Activated T-helper 9 cell treated with anti-CD3 and anti-CD28 coated beads, Interleukin-2, amount 50 U/mL, for 16 hours (primary cell): Measurements from ENCODE around the gene NTNG2.

Experiments used
- DNase-seq: peaks from one replicate; pipeline ENCODE4 v3.0.0-alpha.2; 2020; ENCODE audit warnings: low read depth

NTNG2 gene

DNA sequence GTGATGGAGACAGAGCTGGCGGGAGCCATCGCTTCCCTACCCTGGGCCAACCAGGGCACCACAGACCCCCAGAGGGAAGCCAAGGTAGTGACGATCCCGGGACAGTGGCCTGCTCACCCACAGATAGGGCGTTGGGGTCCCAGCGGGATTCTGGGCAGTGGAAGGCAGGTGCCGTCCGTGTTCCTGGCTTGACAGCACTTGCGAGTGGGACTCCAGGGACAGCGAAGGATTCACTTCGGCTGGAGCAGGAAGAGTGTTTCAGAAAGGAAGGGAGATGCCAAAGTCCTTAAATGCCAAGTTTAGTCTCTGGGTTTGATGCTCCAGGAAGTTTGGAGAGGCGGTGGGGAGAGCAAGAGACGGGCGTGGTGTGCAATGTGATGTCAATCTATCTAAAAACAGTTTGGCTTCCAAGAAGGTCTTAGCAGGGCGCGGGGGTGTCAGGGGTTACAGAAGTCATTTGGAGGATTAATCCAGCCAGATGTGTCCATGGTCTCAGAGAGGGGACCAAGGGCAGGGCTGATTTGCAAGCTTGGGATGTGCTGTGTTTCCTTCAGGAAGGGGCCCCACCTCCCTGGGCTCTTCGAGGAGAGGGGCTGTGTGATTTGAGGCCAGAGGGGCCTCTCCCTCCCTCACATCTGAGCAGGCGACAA lies 74.9 kb downstream of the NTNG2 start:
- no peak for DNase-seq

DNA sequence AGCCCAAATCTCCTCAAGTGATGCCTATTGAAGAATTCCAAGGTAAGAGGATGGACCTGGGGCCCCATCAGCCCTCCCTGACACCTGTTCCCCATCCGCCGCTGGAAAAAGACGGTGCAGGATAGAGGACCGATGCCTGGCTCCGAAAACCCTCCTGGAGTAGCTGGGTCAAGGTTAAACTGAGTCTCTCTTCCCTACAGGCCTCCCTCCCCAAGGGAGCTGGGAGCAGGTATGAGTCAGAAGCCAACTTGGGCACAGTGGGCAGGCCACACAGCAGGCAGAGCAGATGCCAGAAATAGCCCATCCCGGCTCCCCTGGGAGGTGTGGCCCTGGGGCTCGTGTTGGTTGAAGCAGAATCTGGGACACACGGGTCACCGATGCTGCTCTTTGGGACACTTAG lies 75.6 kb downstream of the NTNG2 start:
- no peak for DNase-seq

DNA sequence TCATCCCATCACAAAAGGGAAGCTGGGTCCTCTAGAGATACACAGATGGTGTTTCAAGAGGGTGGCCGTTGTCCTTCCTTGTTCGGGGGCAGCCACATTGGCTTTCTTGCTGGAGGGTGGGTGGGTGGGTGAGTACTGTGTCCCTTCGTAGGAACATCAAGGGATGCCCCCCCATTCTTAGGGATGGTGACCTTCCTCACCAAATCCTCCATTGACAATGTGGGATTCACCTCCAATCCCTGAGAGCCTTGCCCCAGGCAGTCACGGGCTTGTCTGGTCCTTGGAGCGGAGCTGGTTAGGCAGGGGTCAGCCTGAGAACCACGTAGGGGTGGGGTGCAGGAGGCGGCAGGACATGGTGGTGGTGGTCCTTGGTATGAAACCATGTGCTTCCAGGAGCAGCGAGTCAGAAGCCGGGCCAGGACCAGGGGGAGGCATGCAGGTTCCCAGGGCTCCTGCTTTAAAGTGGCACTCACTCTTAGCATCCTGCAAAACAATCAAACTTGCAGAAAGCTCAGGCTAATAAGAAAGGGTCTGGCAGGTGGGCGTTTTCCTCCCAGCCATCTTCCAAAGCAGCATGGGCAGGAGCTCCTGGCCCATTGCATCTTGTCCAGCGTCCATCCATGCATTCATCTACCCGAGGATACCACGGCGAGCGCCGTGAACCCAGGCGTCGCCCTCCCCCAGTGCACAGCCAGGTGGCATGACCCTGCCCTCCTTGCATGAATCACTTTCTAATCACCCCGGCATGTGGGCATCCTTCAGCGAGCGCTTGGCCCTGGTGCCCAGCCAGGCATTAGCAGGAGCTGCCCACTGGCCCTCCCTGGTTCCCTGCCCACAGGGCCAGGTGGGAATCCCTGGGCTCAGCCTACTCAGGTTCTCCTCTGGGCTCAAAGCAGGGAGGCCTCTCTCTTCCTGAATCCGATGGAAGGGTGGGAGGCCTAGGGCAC lies 76.4 kb downstream of the NTNG2 start:
- DNase-seq = no peak

DNA sequence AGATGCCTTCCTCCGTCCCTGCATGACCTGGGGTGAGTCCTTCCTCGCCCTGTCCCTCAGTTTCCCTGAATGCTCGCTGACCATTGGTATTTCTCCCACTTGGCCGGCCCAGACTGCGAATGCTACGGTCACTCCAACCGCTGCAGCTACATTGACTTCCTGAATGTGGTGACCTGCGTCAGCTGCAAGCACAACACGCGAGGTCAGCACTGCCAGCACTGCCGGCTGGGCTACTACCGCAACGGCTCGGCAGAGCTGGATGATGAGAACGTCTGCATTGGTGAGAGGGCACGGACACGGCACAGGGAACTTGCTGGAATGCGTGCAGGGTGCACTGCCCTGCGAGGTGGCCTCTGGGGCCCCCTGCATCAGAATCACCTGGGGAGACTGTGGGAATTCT lies 77.1 kb downstream of the NTNG2 start:
- DNase-seq = no peak

DNA sequence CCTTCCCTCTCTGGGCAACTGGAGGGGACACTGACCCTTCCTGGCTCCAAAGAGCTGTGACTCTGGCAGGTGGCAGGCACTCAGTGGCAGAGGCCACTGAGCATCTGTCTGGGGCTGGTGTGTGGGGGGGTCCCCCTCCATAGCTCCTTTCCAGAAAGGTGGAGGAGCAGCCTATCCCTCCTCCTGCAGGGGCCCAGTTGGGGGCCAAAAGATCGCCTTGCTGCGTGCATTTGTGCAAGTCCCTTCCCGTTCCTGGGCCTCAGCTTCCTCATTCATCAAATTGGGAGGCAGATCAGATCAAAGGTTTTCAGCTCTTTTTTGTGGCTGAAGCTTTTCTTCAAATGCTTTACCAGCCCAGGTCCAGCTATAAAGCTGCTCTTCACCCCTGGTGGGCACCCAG lies 77.7 kb downstream of the NTNG2 start:
- DNase-seq = no peak

DNA sequence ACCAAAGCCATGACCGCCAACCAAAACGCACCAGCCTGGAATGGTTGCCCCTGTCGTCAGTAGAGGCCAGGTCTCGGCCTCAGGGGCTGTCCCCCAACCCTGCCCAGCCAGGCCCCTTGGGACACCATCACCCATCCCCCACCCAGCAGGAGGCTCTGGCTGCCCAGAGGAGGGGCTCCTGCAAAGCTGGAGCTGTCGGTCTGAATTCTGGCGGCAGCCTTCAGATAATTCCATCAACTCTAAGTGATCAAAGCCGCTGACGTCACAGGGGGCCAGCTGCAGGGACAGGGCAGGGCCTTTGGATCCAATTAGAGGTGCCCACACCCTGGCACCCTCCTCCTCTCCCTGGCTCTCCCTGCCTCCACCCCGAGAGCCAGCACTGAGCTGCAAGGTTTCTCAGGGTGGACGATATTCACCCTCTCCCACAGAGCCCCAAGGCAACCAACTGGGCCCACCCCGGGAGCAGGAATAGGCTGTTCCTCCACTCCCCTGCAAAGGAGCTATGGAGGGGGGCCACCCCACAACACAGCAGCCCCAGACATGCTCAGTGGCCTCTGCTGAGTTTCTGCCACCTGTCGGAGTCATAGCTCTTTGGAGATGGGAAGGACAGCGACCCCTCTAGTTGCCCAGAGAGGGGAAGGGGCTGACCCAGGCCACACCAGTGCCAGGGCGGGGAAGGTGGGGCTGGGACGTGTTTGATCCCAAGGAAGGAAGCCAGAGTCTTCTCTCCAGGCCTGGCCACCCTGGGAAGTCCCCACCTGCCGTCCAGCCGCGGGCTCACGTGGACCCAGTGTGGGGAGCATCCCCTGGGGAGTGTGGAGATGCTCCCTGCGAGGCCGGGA lies 78.4 kb downstream of the NTNG2 start:
- no peak for DNase-seq

DNA sequence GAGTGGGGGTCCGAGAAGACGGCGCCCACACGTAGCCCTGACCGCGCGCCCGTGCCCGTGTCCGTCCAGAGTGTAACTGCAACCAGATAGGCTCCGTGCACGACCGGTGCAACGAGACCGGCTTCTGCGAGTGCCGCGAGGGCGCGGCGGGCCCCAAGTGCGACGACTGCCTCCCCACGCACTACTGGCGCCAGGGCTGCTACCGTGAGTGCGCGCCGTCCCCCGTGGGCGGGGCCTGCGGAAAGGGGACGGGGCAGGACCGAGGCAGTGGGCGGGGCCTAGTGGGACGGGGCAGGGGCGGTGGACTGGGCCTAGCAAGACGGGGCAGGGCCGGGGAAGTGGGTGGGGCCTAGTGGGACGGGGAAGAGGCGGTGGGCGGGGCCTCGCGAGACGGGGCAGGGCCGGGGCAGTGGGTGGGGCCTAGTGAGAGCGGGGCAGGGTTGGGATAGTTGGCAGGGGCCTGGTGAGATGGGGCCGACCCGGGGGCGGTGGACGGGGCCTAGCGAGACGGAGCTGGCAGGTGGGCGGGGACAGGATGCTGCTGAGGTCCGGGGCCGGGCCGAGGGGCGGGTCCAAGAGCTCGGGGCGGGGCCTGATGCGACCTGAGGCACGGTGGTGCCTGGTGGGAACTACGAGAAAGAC lies 79.1 kb downstream of the NTNG2 start:
- peak; percentile 99 for DNase-seq

DNA sequence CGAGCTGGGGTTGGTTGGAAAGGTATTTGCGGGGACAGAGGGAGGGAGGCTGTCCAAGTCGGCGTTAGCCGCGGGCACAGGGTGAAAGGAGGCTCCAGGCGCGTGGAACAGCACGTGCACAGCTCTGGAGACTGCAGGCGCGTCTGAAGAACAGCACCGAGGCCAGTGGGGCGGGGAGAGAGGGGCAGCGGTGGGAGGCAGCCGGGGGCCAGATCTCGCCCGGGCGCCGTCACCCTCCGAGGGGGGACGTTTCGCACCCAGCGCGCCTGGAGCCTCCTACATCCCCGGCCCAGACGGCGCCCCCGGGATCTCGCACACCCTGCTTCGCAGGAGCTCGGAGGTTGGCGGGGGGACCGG lies 79.6 kb downstream of the NTNG2 start:
- no peak for DNase-seq

DNA sequence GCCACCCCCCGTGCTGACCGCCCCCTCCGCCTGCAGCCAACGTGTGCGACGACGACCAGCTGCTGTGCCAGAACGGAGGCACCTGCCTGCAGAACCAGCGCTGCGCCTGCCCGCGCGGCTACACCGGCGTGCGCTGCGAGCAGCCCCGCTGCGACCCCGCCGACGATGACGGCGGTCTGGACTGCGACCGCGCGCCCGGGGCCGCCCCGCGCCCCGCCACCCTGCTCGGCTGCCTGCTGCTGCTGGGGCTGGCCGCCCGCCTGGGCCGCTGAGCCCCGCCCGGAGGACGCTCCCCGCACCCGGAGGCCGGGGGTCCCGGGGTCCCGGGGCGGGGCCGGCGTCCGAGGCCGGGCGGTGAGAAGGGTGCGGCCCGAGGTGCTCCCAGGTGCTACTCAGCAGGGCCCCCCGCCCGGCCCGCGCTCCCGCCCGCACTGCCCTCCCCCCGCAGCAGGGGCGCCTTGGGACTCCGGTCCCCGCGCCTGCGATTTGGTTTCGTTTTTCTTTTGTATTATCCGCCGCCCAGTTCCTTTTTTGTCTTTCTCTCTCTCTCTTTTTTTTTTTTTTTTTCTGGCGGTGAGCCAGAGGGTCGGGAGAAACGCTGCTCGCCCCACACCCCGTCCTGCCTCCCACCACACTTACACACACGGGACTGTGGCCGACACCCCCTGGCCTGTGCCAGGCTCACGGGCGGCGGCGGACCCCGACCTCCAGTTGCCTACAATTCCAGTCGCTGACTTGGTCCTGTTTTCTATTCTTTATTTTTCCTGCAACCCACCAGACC lies 80.2 kb downstream of the NTNG2 start:
- peak; percentile 45 for DNase-seq

DNA sequence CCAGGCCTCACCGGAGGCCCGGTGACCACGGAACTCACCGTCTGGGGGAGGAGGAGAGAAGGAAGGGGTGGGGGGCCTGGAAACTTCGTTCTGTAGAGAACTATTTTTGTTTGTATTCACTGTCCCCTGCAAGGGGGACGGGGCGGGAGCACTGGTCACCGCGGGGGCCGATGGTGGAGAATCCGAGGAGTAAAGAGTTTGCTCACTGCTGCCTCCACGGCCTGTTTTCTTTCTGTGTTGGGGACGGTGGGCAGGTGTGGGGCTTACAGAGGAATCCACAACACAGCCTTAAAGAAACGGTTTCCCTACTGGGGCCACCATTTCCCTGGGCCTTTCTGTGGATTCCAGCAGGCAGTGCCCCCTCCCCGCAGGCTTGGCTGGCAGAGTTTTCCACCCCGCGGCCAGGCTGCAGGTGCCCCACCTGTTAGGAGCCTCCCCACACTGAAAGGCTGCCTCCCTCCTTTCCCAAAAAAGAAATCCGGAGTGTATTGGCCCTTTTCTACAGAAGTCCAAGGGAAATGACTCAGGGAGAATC lies 80.8 kb downstream of the NTNG2 start:
- no peak for DNase-seq

DNA sequence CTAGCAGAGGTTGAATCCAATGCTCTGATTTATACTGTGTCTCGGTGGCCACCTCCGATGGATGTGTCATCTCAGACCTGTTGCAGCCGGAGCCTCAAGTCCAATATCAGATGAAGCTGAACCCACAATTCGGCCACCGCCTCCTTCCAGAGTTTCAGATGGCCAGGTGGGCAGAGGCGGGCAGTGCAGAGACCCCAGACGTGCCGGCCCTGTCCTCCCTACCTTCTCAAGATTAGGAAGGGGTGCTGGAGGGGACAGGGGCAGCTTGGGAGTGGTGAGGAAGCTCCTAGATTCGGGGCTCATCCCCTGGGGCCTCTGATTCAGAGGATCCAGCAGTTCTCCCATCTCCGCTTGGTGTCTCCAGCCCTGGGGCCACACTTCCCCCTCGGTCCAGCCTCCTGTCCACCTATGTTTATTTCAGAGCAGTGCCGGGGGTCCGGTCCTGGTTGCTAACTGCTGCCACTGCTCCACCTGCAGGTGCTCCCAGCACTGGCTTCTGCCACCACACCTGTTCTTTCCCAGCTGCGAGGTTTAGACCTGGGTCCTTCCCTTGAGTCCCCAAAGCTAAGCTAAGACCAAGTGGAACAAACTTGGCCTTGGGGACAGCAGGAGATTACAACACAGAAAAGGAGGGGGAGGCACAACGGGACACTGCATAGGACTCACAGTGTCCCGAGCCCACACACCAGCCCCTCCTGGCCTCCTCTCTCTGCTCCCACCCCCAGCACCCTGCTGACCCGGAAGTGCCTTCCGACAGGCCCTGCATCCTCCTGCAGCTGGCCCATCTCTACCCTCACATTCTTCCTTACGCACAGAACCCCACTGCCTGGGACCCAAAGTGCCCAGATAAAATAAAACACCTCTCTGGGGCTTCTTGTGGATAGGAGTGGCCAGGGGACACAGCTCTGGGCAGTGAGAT lies 81.6 kb downstream of the NTNG2 start:
- no peak for DNase-seq

DNA sequence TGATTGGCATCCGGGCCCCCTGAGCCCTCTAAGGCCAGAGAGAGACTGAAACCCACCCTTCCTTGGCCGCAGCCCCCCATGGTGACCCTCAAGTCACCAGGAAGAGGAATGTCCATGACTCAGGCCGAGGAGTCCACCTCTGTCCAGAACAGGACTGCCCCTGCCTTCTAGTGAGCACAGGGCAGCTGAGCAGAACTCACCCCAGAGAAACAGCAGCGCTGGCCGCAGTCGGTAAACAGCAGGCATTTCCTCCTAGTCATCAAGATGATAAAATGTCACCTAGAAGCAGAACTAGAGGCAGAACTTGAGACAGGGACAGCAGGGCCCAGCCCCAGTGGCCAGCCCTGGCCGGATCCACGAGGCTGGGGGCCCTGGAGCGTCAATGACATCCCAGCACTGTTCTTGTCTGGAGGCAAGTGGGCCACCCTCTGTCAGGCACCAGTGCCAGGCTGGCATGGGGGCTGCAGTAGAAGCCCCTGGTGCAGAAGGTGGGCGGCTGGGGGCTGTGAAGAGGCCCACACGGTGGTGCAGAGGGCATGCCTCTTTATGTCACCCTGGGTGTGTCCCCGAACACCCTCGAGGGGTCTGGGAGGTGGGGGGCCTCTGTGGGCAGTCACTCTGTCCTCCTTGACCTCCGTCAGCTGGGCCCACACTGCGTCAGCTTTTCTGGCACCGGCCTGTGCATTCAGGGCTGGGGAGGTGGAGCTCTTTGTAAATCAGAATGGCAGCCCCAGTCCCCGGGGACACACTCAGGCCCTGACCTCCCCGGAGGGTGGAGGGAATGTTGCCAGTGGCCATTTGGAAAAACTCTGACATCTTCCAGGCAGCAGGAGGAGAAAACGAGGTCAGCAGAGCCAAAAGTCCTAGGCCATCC lies 83.0 kb downstream of the NTNG2 start:
- DNase-seq = no peak

DNA sequence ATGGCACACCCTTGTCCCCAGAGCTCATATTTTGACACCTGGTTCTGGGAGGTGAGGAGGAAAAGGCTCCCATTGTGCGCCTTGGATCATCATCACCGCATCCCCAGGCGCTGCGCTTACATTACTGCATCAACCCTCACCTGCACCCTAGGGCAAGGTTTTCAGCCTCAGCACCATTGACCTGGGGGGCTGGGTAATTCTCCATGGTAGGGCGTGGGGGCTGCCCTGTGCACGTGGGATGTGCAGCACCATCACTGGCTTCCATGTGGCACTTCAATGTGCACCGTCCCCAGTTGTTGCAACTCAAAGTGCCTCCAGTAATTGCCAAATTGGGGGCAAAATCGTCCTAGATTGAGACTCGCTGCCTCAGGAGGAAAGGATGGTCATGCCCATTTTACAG lies 83.6 kb downstream of the NTNG2 start:
- no peak for DNase-seq

DNA sequence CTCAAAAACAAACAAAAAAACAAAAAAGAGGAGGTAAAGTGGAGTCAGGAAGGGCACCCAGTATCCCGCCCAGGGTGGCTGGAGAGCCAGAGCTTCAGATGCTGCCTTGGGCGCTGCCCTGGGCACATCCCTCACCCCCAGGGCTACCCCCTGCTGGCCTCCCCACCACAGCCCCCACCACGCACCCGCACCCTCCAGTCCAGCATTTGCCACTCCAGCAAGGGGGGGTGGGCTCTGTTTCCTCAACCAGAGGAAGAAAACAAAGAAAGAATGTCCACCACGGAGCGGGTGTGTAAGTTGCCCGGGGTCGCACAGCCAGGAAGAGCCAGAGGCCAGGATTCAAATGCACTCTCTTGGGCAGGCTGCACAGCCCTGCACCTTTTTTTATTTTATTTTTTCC lies 86.1 kb downstream of the NTNG2 start:
- DNase-seq = no peak

DNA sequence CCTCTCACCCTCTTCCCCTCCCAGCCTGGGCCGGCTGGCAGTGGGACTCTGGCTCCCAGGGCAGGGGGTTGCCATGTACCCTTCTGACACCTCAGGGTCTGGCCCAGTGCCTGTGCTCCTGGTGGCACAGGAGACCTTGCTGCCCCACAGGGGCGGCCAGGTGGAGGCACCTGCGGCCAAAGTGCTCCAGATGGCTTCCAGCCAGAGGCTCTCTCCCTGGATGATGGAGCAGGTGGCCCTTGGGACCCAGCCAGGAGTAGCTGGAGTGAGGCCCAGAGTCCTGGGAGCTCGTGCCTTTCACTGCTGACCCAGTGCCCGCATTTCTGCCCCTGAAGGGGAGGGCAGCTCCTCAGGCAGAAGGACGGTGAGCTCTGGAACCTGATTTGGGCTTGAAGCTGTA lies 87.3 kb downstream of the NTNG2 start:
- no peak for DNase-seq

DNA sequence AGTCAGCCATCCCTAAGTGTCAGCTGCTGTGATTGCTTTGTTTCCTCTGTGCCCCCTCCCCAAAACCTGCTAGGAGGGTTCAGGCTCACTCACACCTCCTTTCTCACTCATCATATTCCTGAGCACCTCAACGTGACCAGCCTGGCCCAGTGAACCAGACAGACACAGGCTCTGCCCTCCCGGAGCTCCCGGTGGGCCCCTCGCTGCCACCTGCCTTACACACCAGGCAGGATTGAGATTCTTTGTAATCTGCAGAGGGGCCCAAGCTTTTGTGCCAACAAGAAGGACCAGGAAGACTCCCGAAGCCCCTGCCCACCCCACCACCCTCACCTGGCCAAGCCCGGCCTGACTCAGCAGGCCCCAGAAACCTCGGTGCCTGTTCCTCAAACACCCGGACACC lies 87.8 kb downstream of the NTNG2 start:
- no peak for DNase-seq

DNA sequence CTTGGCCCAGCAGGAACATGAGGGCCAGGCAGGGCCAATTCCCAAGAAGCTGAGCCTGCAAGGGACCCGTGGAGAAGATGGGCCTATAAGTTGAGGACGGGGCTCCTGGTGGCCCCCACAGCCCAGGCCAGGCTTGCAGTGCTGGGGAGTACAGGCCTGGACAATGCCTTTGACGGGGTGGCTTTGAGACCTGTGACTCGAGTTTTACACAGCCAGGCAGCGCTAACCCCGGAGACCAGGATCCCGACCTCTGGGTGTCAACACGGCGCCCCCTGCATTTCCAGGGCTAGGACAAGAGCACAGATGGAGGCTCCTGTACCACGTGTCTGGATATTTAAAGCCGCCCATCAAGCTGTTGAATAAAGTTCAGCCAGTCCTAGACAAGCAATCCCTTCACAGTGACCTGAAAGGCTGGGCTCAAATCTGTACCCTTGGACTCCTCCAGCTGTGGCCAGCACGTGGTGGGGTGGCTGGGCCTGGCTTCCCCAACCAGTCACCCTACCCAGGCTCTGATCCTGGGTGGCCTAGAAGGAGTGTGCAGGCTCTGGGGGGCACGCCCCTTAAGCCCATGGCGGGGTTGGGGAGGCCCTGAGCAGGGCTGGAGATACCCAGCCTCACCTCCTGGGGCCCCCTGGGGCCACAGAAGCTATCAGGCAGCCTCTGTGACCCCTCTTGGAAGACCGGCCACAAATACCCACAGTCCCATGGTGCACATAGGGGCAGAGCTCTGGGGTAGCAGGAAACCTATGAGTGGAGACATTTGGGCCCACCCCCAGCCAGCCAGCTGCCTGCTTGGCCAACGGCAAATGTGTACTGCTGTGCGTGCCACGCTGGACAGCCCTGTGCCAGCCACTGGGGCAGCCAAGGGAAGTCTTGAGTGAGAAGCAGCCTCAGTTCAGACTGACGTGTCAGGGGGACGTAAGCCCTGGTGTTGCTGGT lies 88.7 kb downstream of the NTNG2 start:
- no peak for DNase-seq

DNA sequence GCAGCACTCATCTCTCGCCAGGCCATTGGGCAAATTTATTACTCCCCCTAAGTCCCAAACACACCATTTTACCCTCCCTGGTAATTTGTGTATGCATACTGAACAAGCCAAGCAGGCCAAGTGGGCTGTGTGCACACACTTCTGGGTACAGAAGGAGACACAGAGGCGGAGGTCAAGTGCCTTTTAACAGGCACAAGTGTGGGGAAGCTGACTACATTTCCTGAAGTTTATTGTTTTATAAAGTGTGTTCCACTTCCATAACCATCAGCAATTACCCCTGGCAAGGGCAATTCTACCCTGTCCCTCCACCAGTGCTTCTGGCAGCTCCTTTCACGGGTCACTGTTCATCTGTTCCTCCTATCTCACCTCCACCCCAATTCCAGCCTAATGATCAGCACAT lies 99.0 kb downstream of the NTNG2 start:
- DNase-seq = no peak
